ENCODE data around the gene DNAJA4.

DNA sequence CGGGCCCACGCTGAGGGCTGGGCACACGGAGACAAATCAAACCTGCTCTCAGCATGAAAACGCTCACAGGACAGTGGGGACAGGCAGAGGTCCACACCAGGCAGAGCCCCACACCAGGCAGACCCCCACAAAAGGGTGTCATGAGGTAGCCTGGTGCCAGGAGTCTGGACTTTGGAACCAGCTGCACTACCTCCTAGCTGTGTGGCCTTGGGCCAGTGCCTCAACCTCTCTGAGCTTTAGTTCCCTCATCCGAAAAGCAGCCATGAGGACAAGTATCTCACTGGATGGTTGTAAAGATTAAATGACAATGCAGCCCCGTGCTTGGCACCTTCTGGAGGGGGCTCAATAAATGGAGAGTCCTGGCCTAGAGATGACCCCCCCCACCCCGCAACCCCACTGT, 59.3 kb downstream of the DNAJA4 start:
- TF ChIP-seq, protein P1, sequence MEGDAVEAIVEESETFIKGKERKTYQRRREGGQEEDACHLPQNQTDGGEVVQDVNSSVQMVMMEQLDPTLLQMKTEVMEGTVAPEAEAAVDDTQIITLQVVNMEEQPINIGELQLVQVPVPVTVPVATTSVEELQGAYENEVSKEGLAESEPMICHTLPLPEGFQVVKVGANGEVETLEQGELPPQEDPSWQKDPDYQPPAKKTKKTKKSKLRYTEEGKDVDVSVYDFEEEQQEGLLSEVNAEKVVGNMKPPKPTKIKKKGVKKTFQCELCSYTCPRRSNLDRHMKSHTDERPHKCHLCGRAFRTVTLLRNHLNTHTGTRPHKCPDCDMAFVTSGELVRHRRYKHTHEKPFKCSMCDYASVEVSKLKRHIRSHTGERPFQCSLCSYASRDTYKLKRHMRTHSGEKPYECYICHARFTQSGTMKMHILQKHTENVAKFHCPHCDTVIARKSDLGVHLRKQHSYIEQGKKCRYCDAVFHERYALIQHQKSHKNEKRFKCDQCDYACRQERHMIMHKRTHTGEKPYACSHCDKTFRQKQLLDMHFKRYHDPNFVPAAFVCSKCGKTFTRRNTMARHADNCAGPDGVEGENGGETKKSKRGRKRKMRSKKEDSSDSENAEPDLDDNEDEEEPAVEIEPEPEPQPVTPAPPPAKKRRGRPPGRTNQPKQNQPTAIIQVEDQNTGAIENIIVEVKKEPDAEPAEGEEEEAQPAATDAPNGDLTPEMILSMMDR (IDR thresholded peaks at IDR 0.05) = no peak
- TF ChIP-seq POLR2A (IDR thresholded peaks at IDR 0.05) (no peak), EP300 (IDR thresholded peaks at IDR 0.05) (no peak)
